C4-2B (cell line): ENCODE data around the gene DYRK1A.

Experiments
- H3K27ac ChIP-seq: fragments of 450-650 bp; 2 replicates; pipeline ENCODE4 v1.5.1; 2017
- CTCF ChIP-seq: fragments of 450-650 bp; conservative IDR thresholded peaks from 2 replicates; pipeline ENCODE4 v1.5.1; 2017; ENCODE audit warnings: mild to moderate bottlenecking
- ZFX ChIP-seq: fragments of 450-650 bp; IDR thresholded peaks from 2 replicates; pipeline ENCODE4 v1.6.1; 2017

Gene DYRK1A

DNA sequence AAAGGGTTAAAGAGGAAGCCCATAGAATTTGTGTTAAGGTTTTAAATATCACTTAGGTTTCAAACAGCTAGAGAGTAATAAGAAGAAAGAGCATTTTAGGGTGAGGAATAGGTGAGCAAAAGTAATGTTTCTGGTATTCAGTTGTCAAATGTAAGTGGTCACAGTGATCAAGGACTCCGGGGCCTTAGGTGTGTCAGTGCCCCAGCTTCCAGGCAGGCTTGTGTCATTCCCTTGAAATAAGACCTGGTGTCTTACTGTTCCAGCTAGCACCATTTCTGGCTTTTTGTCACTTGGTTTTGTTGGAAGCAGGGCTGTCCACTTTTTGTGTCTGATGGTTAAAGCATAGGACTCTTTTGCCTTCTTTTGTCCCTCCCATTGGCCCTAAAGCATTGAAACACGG lies 69.6 kb downstream of the DYRK1A start:
- no peak overlapping the region; the same call in 1 of the 2 replicates for H3K27ac ChIP-seq
- TF ChIP-seq CTCF (no peak), ZFX (no peak)

DNA sequence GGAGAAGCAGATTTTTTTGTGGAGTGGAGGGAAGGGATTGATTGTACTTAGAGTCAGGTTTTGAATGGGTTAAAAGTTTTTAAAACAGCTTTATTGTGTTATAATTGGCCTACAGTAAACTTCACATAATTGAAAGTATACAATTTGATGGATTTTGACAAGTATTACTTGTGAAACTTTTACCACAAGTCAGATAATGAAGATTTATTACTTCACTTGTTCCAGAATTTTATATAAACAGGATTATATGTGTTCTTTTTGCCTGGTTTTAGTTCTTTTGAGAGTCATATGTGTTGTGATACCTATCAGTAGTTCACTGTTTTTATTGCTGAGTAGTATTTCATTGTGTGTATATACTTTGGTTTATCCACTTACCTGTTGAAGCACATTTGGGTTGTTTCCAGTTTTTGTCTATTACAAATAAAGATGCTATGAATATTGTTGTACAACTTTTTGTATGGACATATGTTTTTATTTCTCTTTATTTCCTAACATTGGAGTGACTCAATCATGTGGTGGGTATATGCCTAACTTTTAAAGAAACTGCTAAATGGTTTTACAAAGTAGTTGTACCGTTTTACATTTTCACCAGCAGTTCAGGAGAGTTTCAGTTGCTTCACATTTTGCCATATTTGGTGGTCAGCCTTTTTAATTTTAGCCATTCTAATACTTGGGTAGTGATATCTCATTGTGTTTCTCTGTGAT lies 71.0 kb downstream of the DYRK1A start:
- TF ChIP-seq CTCF: no peak
- TF ChIP-seq ZFX: no peak
- no peak overlapping the region for H3K27ac ChIP-seq

GRCh38 chr21:37443683-37444082 lies 77.1 kb downstream of the DYRK1A start:
- TF ChIP-seq ZFX (no peak), CTCF (no peak)

GRCh38 chr21:37445228-37445627 lies 78.7 kb downstream of the DYRK1A start:
- TF ChIP-seq CTCF: no peak
- TF ChIP-seq ZFX: no peak
- H3K27ac ChIP-seq: no peak overlapping the region

More at GRCh38 chr21:37443683-37444082, 77.1 kb downstream of the DYRK1A start:
- no peak overlapping the region for H3K27ac ChIP-seq

DNA sequence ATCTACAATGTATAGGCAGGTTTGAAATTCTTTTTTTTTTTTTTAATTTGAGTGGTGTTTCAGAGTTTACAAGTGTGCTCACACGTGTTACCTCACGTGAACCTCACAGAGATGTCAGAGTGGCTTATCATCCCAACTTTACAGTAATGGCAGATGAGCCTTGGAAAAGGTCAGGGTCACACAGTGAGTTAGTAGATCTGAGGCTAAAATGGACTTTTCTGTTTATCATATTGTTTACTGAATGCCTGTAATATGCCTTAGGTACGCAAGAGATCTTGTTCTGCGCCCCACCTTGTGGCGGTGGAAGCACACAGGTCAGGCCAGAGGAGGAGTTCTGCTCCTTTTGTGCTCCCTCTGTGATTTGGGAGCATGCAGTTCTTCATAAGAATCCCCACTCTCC lies 80.0 kb downstream of the DYRK1A start:
- H3K27ac ChIP-seq: no peak overlapping the region
- TF ChIP-seq CTCF (peak; percentile 21; the same call in 1 of the 2 replicates), ZFX (no peak)

GRCh38 chr21:37447288-37447936 lies 80.8 kb downstream of the DYRK1A start:
- no peak overlapping the region for H3K27ac ChIP-seq
- TF ChIP-seq CTCF: no peak
- TF ChIP-seq ZFX: no peak

GRCh38 chr21:37449302-37449937 lies 82.8 kb downstream of the DYRK1A start:
- no peak overlapping the region for H3K27ac ChIP-seq
- TF ChIP-seq CTCF (no peak), ZFX (no peak)
